Hindlimb muscle (tissue), 1 donor: ENCODE results near the gene CABP2. TPM values are rescaled to one million over a fixed set of nuclear protein-coding genes. Genes with fewer than 3 reads are reported as not detected.
"Not testable (repeated sequence)": the region's sequence is repeated elsewhere in the genome, so short reads cannot be mapped to it uniquely, and the experiment has no call there.

Experiments used
- DNase-seq: peaks from one replicate; pipeline ENCODE4 v3.0.0-alpha.2; 2013
- polyA plus RNA-seq: library from polyadenylated mRNA; unstranded; fragments of 120-200 nt; gene quantifications from one replicate; pipeline ENCODE4 v1.2.1, GENCODE V29; 2013; ENCODE audit not compliant: insufficient read length

Gene CABP2
- polyA plus RNA-seq = not detected

GRCh38 chr11:67522844-67523555, at the start of gene CABP2:
TSS of gene CABP2 (minus strand) at chr11:67523446. CDS start at chr11:67523326, 120 bp downstream.
- no peak for DNase-seq

- no peak for DNase-seq
These were observed 49.6 kb upstream of the CABP2 start for GRCh38 chr11:67572747-67573419.

GRCh38 chr11:67572305-67572704, 49.1 kb upstream of the CABP2 start:
- no peak for DNase-seq

GRCh38 chr11:67571443-67571842, 48.2 kb upstream of the CABP2 start:
- DNase-seq = no peak

- no peak for DNase-seq
These were observed 41.0 kb upstream of the CABP2 start for GRCh38 chr11:67564230-67564629.

GRCh38 chr11:67563705-67564114, 40.5 kb upstream of the CABP2 start:
- not testable (repeated sequence) for DNase-seq

GRCh38 chr11:67562963-67563704, 39.9 kb upstream of the CABP2 start:
- DNase-seq = no peak

- no peak for DNase-seq
These were observed 38.8 kb upstream of the CABP2 start for GRCh38 chr11:67561971-67562619.

- DNase-seq = no peak
These were observed 35.0 kb upstream of the CABP2 start for GRCh38 chr11:67558084-67558772.

- no peak for DNase-seq
These were observed 33.0 kb upstream of the CABP2 start for GRCh38 chr11:67556244-67556643.

- not testable (repeated sequence) for DNase-seq
These were observed 28.5 kb upstream of the CABP2 start for GRCh38 chr11:67551697-67552096.

GRCh38 chr11:67551127-67551526, 27.9 kb upstream of the CABP2 start:
- DNase-seq = no peak

GRCh38 chr11:67548555-67549110, 25.4 kb upstream of the CABP2 start:
- DNase-seq = no peak

- DNase-seq = not testable (repeated sequence)
These were observed 24.9 kb upstream of the CABP2 start for GRCh38 chr11:67548112-67548511.

- DNase-seq = no peak
These were observed 22.0 kb upstream of the CABP2 start for GRCh38 chr11:67545280-67545679.

GRCh38 chr11:67544616-67545242, 21.5 kb upstream of the CABP2 start:
- DNase-seq = no peak

GRCh38 chr11:67543585-67543984, 20.3 kb upstream of the CABP2 start:
- no peak for DNase-seq

- no peak for DNase-seq
These were observed 19.7 kb upstream of the CABP2 start for GRCh38 chr11:67542971-67543370.

- no peak for DNase-seq
These were observed 18.9 kb upstream of the CABP2 start for GRCh38 chr11:67542169-67542568.

- no peak for DNase-seq
These were observed 18.0 kb upstream of the CABP2 start for GRCh38 chr11:67541198-67541597.

- no peak for DNase-seq
These were observed 16.3 kb upstream of the CABP2 start for GRCh38 chr11:67539550-67539949.
